Jurkat, Clone E6-1 (cell line): ENCODE measurements around the gene BLID.

Source experiments
- DNase-seq: peaks from one replicate; pipeline ENCODE4 v3.0.0-alpha.2; 2011; ENCODE audit warnings: low read depth, low spot score
- H3K4me3 ChIP-seq: 2 replicates; pipeline ENCODE4 v1.5.1; 2011; ENCODE audit warnings: mild to moderate bottlenecking, low read length, control low read depth, moderate library complexity

Gene BLID

GRCh38 chr11:122108828-122109227 is 7.2 kb downstream of the BLID start:
- H3K4me3 ChIP-seq, result no peak overlapping the region
- no peak for DNase-seq

GRCh38 chr11:122108192-122108799 is 7.7 kb downstream of the BLID start:
- no peak overlapping the region for H3K4me3 ChIP-seq
- peak; percentile 35 for DNase-seq

GRCh38 chr11:122107566-122107965 is 8.4 kb downstream of the BLID start:
- DNase-seq, result no peak
- H3K4me3 ChIP-seq, result no peak overlapping the region

GRCh38 chr11:122107045-122107444 is 9.0 kb downstream of the BLID start:
- no peak for DNase-seq
- no peak overlapping the region for H3K4me3 ChIP-seq

- no peak overlapping the region for H3K4me3 ChIP-seq
- no peak for DNase-seq
Measured at GRCh38 chr11:122105044-122105758, 10.8 kb downstream of the BLID start.

- H3K4me3 ChIP-seq, result no peak overlapping the region
- DNase-seq, result no peak
Measured at GRCh38 chr11:122104341-122104740, 11.7 kb downstream of the BLID start.

- no peak for DNase-seq
- H3K4me3 ChIP-seq, result no peak overlapping the region
Measured at GRCh38 chr11:122103726-122104125, 12.3 kb downstream of the BLID start.

- DNase-seq, result no peak
- no peak overlapping the region for H3K4me3 ChIP-seq
Measured at GRCh38 chr11:122103321-122103720, 12.7 kb downstream of the BLID start.

- H3K4me3 ChIP-seq, result no peak overlapping the region
- DNase-seq, result no peak
Measured at GRCh38 chr11:122102426-122102825, 13.6 kb downstream of the BLID start.

- no peak overlapping the region for H3K4me3 ChIP-seq
- no peak for DNase-seq
Measured at GRCh38 chr11:122101625-122102291, 14.3 kb downstream of the BLID start.

- DNase-seq, result no peak
- no peak overlapping the region for H3K4me3 ChIP-seq
Measured at GRCh38 chr11:122100756-122101080, 15.3 kb downstream of the BLID start.

GRCh38 chr11:122100037-122100755 is 15.8 kb downstream of the BLID start:
- DNase-seq, result no peak
- H3K4me3 ChIP-seq, result no peak overlapping the region

GRCh38 chr11:122099374-122100036 is 16.5 kb downstream of the BLID start:
- H3K4me3 ChIP-seq, result no peak overlapping the region
- no peak for DNase-seq

- no peak for DNase-seq
- H3K4me3 ChIP-seq, result no peak overlapping the region
Measured at GRCh38 chr11:122098261-122098980, 17.6 kb downstream of the BLID start.

GRCh38 chr11:122097419-122098001 is 18.5 kb downstream of the BLID start:
- DNase-seq, result no peak

GRCh38 chr11:122096272-122097112 is 19.5 kb downstream of the BLID start:
- DNase-seq, result no peak
- no peak overlapping the region for H3K4me3 ChIP-seq

More at GRCh38 chr11:122097419-122098001, 18.5 kb downstream of the BLID start:
- no peak overlapping the region for H3K4me3 ChIP-seq

GRCh38 chr11:122095681-122096262 is 20.2 kb downstream of the BLID start:
- DNase-seq, result no peak
- no peak overlapping the region for H3K4me3 ChIP-seq
